DOHH2 (cell line): Measurements from ENCODE around the gene SH3RF3.

Experiments used
- EZH2phosphoT487 ChIP-seq: fragments of 200-600 bp; sonication (generic); IDR thresholded peaks from 2 replicates; pipeline ENCODE4 v1.6.1; 2017; ENCODE audit warnings: borderline replicate concordance, mild to moderate bottlenecking, antibody characterized with exemption, low read length, moderate library complexity, mixed read lengths
- TF ChIP-seq, protein P1 (sequence below): fragments of 200-600 bp; sonication (generic); IDR thresholded peaks from one replicate; pipeline ENCODE4 v1.5.1; 2014; ENCODE audit warnings: antibody characterized with exemption, mild to moderate bottlenecking, low read depth, low read length; ENCODE audit not compliant: poor library complexity, severe bottlenecking

DNA sequence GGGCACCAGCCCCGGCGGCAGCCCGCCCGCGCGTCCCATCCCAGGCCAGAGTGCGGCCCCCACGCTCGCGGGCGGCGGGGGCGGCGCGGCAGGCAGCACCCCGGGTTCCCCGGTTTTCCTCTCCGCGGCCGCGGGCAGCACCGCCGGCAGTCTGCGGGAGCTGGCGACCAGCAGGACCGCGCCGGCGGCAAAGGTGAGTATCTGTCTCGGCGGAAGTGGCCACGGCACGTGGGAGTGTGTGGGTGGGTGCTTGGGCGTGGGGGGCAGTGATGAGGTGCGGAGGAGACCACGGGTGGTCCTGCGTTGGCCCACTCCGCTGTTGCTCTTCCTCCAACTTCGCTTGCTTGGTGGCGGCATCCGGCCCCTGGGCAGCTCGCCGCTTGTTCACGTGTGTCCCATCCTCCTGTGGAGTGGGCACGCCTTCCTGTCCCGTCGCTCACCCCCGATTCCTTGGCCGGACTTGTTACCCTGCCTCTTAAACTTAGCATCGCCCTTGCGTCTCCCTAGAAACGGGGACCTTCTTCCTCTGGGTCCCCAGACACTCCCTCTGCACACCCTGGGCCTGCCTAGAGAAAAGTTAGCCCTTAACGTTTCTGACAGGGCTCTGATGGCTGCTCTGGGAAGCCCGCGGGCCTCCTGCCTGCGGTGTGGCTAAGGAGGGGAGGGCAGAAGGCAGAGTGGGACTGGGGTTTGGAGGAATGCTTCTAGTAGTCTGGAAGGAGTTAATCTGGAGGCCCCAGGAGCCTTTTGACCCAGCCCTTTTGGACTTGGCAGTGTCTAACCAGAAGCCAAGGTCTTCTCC is 1.1 kb downstream of the SH3RF3 start:
- TF ChIP-seq, protein P1, sequence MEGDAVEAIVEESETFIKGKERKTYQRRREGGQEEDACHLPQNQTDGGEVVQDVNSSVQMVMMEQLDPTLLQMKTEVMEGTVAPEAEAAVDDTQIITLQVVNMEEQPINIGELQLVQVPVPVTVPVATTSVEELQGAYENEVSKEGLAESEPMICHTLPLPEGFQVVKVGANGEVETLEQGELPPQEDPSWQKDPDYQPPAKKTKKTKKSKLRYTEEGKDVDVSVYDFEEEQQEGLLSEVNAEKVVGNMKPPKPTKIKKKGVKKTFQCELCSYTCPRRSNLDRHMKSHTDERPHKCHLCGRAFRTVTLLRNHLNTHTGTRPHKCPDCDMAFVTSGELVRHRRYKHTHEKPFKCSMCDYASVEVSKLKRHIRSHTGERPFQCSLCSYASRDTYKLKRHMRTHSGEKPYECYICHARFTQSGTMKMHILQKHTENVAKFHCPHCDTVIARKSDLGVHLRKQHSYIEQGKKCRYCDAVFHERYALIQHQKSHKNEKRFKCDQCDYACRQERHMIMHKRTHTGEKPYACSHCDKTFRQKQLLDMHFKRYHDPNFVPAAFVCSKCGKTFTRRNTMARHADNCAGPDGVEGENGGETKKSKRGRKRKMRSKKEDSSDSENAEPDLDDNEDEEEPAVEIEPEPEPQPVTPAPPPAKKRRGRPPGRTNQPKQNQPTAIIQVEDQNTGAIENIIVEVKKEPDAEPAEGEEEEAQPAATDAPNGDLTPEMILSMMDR = no peak
- no peak for TF ChIP-seq EZH2phosphoT487
